ENCODE data around the gene ACP2. TPM values are rescaled to one million over a fixed set of nuclear protein-coding genes. Genes with fewer than 3 reads are reported as not detected.

ACP2 gene
- 35.2 and 40.5 TPM in 2 replicates for total RNA-seq

DNA sequence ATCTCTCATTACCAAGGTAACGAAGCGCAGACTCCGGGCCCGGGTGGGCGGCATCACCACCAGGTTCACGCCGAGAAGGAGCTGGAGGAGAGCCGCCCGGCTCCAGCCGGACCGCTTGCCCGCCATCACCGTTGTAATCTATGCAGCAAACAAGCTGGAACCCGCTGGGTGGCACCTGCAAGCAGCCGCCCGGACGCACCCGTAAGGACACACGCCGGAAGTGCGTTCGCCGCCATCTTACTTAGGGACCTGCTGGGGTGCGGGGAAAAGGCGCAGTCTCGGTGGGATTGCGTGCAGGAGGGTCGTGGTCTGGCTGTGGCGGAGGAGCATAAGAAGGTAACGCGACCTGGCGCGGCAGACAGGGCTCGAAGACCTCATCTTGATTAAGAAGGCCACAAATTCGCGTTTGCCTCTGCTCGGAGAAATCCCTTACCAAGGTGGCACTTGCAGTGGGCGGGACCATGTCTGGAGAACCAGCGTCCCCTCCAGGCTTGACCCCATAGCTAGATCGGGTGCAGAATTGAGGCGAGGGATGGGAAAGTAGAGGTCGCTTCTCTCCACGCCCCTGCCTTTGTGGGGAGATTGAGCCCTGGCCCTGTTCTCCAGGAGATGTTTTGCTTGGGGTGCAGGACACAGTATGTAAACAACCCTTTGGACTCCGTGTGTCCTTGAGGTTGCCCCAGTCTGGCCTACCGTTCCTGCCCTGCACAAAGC lies at the start of gene ACP2:
Gene ACP2, minus strand, starts transcription at position 151 of the 714 bp plus-strand sequence. Its CDS starts 25 bp downstream, at position 126.

DNA sequence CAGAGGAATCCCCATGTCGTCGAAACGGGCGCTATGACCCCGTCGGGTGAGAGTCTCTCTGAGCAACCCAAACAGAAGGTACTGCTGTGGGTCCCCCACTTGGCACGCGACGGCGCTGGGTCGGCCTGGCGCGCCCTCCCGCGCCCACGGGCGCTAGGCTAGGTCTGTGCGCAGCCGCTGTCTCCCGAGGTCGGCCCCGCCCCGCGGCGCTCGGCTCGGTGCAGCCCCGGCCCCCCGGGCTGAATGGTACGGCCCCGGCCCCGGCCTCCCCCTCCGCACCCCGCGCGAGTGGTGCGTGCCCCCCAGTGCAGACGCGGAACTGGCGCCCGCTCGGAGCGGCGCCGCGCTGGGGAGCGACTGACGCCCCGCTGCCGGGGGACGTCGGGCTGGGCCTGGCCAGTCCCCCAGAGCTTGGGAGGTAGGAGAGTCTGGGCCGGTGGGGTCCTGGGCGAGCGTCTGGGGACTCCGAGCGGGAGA lies 21.3 kb upstream of the ACP2 start, which contains the start of gene MADD:
Gene MADD, plus strand, starts transcription at position 305 of the 477 bp plus-strand sequence.

GRCh38 chr11:47257517-47258316 lies 9.1 kb upstream of the ACP2 start, which contains the start of gene NR1H3:
Gene NR1H3, plus strand, starts transcription at chr11:47257996. Its CDS starts 1,221 bp downstream, at chr11:47259217.

Other genes starting within 250 kb of the ACP2 start
- 87.1 and 91.3 TPM in 2 replicates for gene ARFGAP2, start 71.9 kb downstream of the ACP2 start, total RNA-seq
- gene PACSIN3, start 62.4 kb downstream of the ACP2 start, total RNA-seq, result 16.6 and 24.4 TPM in 2 replicates
- gene DDB2, start 33.8 kb downstream of the ACP2 start, total RNA-seq, result 34.8 and 44.6 TPM in 2 replicates
- 52.5 and 80.0 TPM in 2 replicates for gene NR1H3, start 9.2 kb upstream of the ACP2 start, total RNA-seq
- gene MADD, start 21.3 kb upstream of the ACP2 start, total RNA-seq, result 24.4 and 25.3 TPM in 2 replicates
- gene MYBPC3, start 103.9 kb upstream of the ACP2 start, total RNA-seq, result not detected in 2 replicates
- 0.17 TPM in 1 of 2 replicates, not detected in the other for gene SPI1, start 129.7 kb upstream of the ACP2 start, total RNA-seq
- gene SLC39A13, start 159.8 kb upstream of the ACP2 start, total RNA-seq, result 29.1 and 51.0 TPM in 2 replicates
- 155 and 160 TPM in 2 replicates for gene PSMC3, start 177.6 kb upstream of the ACP2 start, total RNA-seq
- 0.09 and 0.22 TPM in 2 replicates for gene RAPSN, start 200.3 kb upstream of the ACP2 start, total RNA-seq

All from dermis lymphatic vessel endothelial cell (primary cell).